NB4 (cell line): ENCODE measurements around the gene SUCNR1.

Experiments used
- MYC ChIP-seq: IDR thresholded peaks from 2 replicates; pipeline ENCODE4 v1.6.1; 2011; ENCODE audit warnings: low read depth, low read length
- POLR2A ChIP-seq: IDR thresholded peaks from 2 replicates; pipeline ENCODE4 v1.6.1; 2011; ENCODE audit warnings: mild to moderate bottlenecking; ENCODE audit not compliant: insufficient read length; ENCODE audit errors: extremely low read depth
- TF ChIP-seq, protein P1 (sequence below): IDR thresholded peaks from one replicate; pipeline ENCODE4 v1.5.1; 2012; ENCODE audit warnings: low read depth, low read length
- TF ChIP-seq, protein P2 (sequence below): IDR thresholded peaks from 2 replicates; pipeline ENCODE4 v1.6.1; 2011; ENCODE audit warnings: low read depth, low read length

DNA sequence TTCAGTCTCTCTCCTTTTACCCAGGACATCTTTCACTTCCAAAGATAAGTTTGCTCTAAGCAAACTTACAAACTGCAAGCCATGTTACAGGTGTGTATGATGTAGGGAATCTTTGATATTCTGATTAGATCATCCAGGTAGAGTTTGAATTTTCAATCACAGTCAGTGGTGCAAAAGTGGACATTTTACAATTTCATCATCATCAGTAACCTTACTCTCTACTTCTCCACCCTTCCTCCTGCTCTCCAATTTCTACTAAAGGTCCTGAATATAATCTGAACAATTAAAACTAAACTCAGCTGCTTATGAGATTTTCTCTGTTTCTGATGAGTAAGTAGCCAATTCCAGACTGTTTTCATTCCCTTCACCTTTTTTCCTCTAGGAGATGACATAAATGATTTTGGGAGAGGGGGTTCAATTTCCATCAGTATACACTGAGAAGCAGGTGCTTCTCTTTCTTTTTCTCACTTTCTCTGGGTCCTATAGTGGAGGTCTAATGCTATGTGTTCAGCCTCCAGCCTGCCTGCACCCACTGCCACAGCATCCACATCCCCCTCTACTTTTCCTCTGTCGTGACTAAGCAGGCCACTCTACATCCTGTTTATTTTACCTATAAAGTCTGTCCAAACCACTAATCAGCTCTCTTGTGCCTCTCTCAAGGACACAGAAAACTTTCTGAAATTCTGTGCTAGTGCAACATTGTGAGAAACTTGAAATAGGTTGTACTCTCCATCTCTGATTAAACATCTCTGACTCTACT is 27.6 kb downstream of the SUCNR1 start:
- TF ChIP-seq, protein P1, sequence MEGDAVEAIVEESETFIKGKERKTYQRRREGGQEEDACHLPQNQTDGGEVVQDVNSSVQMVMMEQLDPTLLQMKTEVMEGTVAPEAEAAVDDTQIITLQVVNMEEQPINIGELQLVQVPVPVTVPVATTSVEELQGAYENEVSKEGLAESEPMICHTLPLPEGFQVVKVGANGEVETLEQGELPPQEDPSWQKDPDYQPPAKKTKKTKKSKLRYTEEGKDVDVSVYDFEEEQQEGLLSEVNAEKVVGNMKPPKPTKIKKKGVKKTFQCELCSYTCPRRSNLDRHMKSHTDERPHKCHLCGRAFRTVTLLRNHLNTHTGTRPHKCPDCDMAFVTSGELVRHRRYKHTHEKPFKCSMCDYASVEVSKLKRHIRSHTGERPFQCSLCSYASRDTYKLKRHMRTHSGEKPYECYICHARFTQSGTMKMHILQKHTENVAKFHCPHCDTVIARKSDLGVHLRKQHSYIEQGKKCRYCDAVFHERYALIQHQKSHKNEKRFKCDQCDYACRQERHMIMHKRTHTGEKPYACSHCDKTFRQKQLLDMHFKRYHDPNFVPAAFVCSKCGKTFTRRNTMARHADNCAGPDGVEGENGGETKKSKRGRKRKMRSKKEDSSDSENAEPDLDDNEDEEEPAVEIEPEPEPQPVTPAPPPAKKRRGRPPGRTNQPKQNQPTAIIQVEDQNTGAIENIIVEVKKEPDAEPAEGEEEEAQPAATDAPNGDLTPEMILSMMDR: no peak
- no peak for TF ChIP-seq MYC
- TF ChIP-seq POLR2A: no peak
- TF ChIP-seq, protein P2, sequence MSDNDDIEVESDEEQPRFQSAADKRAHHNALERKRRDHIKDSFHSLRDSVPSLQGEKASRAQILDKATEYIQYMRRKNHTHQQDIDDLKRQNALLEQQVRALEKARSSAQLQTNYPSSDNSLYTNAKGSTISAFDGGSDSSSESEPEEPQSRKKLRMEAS: no peak
